ENCODE data around the gene FYCO1.

Gene FYCO1

DNA sequence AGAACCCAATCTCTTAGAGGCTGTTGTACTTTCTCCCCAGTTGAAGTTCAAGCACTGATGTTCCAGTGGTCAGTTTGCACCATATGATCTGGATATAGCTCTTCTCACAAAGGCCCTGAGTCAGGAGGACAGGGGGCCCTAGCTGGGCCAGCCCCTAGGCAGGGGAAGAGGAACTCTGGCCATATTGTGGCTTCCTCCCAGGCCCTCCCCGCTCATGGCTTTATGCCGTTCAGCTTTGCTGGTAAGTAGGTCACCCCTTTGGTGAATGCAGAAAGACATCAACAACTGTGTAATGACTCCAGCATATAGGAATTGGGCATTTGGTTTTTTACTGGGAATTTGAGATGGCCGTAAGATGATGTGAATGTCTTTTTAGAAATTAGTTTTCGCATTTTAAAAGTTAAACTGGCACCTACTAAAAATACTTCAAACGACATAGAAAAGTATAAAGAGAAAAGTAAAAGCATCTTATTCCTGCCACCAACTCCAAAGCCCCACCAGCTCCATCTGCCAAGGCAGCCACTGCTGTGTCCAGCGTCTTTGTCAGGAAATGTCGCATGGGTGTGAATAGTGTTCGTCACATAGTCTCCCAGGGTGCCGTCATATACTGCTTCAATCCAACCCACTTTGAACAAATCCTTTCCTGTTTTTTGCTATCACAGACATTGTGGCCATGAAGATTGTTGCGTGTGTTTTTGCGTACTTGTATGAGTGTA is 84.0 kb downstream of the FYCO1 start:
- no peak for DNase-seq

DNA sequence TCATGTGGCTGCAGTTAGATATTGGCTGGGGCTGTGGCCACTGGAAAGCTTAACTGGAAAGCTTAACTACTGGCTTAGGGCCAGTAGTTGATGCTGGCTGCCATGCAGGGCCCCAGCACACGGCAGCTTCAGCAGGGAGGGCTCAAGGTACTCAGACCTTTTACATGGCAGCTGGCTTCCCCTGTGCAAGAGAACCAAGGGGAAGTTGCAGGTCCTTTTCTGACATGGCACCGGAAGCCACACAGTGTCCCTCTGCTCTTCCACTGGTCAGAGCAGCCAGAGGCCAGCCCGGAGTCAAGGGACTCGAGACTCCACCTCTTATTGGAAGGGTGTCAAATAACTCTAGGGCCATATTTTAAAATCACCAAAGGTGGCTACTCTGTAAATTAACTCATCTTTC is 84.7 kb downstream of the FYCO1 start:
- no peak for DNase-seq

DNA sequence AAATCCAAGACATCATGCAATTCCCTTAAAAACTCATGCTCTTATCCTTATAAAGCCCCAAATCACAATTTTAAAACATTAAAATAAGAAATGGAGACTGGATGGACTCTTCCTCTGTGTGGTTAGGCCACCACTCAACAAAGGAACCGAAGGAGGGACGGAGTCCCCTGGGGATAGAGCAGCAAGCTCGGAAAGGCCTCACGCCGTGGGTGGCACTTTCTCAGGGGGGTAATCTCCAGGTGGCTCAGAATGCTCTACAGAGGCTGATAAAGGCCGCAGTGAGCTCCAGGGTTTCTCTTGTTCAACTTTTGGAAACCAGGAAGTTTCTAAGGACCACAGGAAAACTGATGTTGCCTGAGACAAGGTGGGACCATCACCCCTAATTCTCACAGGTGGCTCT is 86.1 kb downstream of the FYCO1 start:
- no peak for DNase-seq

DNA sequence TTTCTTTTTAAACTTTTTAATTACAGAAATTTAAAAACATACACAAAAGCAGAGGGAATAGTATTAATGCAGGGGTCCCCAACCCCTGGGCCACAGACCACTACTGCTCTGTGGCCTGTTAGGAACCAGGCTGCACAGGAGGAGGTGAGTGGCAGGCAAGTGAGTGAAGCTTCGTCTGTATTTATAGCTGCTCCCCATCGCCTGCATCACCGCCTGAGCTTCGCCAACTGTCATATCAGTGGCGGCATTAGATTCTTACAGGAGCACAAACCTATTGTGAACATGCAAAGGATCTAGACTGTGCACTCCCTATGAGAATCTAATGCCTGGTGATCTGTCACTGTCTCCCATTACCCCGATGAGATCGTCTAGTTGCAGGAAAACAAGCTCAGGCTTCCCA is 86.9 kb downstream of the FYCO1 start:
- no peak for DNase-seq

DNA sequence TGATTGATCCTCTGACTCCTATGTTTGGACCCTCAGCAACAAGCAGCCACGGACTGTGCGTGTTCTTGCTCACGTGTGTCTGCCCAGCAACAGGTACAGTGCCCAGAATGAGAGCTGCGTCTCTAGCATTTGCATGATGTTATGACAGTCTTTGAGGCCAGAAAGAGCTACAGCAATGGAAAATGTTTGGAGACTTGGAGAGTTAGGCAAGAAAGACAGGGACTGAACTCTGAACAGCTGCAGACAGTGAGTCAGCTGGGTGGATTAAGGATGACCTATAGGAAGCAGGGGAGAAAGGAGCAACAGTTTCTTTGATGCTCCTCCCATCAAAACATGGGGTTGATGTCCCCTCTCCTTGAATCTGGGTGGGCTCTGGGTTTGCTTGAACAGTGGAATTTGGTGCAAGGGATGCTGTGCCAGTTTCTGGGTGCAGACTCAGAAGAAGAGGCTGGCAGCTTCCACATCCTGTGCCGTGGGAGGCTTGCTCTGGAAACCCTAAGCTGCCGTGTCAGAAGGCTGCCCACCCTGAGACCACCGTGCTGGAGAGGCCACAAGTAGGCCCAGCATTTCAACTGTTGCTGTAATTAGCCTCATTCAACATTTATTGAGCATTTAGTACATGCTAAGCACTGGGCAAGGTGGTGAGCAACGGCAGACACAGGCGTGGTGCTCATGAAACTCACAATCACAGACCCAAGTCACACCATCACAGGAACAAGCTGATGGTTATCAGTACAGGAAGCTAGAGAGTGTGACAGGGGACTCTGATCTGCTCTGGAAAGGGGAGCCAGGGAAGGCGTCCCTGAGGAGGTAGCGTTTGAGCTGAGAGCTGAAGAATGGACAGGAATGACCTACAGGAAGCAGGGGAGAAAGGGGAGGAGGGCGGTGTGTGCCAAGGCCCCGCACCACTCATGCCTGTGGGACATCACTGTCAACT is 87.6 kb downstream of the FYCO1 start:
- DNase-seq, result no peak

DNA sequence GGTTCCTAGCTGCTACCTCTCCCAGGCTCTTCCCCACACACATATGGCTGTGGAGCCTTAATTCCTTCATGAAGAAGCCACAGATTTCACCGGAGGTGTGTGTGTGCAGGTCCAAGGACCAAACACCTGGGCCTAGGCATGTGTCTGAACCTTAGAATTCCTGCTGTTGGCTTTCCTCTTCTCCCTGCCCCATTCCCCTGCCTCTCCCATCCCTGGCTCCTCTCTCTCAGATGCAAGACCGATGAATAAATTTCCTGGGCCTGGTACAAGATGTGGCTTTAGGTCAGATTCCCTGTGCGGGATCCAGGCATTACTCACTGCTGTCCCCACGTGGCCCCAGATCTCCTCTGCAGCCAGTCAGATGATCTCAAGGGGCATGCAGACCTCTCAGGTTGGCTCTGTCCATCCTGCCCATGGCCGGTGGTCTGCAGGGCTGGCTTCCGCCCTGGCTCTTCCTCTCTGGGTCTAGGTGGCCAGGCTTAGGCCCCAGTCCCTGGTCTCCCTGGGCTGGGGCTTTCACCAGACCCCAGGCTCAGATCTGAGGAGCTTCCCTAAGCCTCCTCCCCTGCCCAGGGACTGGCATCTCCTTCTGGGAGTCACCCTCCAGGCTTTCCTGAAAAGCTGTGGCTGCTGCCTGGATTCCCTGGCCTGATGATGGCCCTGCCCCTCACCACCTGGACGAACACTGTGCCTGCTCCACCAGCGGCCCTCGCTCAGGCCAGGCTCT is 88.8 kb downstream of the FYCO1 start:
- DNase-seq, result no peak

DNA sequence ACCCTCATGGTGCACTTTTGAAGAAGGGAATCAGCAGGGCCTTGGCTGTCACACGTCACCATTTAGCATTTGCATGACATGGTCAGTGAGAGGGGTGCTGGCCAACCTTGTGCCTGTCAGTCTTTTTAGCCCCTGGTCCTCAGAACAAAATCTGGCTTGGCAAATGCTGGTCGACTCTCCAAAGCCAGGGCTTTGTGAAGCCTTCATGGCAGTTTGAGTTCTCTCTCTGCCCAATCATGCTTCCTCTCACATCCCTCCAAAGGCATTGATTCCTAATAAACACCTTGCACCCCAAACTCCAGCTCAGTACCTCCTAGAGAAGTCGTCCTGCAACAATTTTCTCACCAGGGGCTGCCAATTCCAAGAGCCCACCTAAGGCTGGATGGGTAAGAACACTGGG is 89.9 kb downstream of the FYCO1 start:
- no peak for DNase-seq

DNA sequence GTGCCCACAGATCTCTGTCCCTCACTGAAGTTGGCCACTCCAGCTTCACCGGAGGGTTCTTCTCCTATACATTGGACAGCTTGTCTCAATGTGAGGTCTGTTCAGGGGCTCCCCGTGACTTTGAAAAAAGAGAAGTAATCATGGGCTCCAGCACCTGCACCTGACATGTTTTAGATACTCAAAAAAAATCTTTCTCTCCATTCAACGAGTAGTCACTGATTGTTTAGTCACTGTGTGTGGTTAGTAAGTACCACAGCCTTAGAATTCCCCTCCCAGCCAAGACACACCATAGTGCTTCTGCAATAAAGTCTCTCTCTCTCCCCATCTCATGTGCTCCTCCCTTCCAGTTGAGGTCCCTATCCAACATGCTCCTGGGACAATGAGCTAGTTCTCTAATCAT is 90.7 kb downstream of the FYCO1 start:
- no peak for DNase-seq

DNA sequence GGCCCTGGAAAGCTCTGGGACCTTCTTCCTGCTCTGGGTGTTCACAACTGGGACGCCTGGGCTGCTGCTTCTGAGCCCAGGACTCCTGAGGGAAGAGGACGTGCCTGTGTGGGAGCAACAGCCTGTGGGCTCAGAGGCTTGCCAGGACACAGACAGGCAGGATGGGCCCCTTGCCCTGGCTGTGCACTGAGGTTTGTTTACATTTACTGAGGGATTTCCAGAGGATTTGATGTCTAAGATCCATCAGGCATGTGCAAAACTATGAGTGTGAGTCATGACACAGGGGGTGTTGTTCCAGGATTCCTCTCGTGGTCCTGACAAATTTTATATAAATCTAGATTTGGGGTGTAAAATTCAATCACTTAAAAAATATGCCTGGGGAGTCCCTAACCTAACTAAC is 98.7 kb downstream of the FYCO1 start:
- DNase-seq, result no peak

DNA sequence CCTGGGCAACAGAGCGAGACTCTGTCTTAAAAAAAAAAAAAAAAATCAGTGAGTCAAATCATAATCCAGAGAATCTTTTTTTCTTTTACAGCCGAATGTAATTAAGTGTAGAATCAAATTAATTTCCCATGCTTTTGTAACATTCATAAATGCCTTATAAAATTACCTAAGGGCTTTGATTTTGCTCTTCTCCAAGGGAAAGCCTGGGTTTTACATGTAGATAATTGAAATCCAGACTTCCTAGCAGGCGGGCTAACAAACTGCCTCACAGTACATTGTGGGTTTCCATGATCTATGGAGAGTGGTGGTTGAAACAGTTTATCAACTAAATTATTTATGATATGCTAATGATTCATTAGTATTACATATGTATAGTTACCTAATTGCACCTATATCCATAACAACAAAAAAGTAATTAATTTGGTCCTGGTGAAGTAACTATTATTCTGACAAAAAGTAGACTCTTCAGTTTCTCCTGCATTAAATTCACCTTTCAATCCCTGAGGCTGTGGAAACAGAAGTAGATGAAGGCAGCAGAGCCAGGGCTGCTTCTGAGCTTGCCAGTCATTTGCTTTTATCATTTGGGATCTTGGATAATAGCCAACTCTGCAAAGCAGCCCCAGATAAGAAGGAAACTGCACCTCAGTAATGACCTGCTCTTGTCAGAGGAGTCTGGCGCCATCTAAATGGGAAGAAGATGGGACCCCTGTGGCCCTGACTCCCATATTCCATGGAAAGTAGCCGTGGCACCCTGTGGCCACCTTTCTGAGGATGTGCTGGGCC is 99.7 kb downstream of the FYCO1 start:
- DNase-seq, result no peak

DNA sequence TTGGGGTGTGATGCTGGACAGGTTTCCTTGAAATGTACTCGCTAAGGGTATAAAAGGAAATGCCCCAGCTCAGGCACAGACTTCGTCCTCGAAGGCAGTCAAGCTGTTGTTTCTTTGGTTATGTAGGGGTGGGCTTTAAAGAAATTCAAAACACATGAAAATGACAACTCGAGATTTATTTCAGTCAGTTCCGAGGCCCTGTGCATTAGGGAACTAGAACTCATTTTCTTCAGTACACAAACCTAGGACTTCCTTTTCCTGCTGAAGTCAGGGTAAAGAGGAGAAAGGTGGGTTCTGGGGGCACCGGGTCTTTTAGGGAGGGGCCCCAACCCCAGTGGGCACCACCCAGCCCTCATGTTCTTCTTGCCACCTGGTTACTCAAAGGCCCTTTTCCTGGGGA is 101.6 kb downstream of the FYCO1 start:
- DNase-seq, result no peak

DNA sequence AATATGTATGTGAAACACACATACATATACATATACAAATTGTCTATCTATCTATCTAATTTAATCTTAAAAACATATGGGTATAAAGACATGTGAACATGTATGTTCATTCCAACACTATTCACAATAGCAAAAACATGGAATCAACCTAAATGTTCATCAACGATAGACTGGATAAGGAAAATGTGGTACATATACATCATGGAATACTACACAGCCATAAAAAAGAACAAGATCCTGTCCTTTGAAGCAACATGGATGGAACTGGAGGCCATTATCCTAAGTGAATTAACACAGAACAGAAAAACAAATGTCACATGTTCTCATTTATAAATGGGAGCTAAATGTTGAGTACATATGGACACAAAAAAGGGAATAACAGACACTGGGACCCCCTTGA is 103.5 kb downstream of the FYCO1 start:
- no peak for DNase-seq

DNA sequence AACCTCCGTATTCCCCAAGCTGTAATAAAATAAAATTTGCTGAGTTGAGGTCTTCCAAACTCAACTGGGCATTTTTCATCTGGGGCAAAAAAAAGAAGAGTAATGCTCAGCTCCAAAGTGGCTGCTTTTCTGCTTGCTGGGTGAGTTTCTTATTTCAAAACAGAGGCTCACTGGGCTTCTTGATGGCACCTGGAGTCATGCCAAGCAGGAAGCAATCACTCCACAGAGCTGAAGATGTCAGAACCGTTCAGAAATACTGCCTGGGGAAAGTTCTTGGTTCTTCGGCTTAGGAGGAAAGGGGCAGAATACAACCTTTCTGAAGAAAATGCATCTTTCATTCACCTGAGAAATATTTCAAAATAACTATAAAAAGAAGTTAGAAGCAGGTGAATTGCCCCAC is 105.2 kb downstream of the FYCO1 start:
- no peak for DNase-seq

DNA sequence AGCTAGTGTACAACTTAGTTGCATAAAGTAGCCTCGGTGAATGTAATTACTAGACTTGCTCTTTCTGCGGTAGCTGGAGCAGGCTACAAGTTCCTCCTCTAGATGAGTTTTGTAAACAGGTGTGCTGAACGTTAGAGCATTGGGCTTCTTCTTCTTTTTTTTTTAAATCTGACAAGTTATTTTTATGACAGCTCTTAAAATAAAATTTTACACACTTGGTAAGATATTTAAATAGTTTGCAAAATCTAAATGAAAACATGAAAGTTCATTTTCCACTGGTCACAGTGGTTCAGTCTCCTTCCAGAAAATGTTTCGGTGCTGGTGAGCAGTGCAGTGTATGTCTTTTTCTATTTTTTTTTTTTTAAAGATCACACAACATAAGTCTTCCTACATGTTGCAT is 106.3 kb downstream of the FYCO1 start:
- no peak for DNase-seq

DNA sequence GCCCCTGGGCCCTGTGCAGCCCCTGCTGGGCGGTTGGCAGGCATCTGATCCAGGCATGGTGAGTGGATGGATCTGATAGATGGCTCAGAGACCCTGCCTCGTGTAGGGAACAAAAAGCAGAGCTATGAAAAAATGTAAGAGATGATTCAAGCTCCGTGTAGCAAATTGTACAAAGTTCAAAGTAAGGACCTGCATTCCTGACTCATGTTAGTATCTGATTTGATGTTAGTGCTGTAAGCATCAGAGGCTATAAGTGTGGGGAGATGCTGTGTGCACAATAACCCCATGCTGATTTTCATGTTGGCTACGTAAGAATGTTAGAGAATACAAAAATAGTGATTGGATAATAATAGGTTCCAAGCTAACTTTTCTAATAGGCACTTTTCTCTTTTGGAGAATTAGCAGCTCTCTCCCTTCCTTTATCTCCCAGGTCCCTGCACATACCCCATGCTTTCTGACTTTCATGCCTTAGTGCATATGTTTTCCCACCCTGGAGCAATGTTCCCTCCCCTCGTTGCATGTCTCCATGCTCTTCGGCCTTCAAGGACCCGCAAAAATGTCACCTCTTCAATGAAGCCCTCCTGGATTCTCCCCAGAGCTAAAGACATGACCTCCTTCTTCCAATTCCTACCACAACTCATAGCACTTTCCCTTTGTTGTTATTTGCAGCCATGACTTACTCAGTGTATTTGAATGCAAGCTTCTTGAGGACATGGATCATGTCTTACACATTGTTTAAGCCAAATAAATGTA is 107.7 kb downstream of the FYCO1 start:
- DNase-seq, result no peak

DNA sequence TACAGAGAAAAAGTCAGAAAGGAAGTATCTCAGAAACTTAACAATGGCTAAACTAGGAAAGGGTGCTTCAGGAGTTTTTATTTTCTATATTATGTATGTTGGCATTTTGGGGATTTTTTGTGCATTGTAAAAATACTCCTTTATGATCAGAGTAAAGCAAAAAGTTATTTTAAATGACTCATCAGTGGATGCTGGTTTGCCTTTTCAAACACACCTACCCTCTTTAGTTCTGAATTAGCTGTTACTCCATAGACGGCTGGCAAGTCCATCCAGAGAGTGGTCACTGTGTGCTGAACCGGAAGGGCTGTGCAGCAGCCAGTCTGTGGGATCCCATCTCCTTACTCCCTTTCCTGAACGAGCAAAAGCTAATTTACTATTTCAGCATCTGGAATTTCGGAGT is 108.3 kb downstream of the FYCO1 start:
- no peak for DNase-seq

DNA sequence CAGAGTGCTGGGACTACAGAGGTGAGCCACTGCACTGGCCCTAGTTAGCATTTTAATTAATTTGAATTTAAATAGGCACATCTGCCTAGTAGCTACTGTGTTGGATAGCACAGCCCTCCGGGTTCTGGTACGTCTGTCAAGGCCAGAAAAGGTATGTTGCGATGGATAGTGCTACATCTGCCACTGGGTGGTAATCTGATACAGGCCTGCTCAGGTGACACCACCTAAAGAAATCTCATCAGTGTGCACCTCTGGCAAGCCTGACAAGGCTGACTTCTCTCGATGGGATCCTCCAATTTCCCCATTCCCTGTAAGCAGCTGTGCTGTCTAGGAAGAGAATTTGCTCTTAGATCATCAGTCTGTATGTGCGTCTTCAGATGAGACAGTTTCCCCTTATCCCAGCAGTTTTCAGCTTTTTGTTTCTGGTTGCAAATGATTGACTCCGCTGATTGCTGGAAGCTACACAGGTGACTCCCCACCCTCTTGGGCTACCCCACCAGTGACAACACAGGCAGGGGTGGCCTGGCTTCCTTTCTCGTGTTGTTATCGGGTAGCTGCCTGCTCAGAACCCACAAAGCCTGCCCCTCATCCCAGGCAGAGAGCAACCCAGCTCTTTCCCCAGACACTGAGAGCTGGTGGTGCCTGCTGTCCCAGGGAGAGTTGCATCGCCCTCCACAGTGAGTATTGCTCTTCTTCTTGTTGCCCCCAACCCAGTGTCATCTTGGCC is 109.5 kb downstream of the FYCO1 start, which contains the start of gene CCR9:
CCR9 (plus strand) TSS at position 565 of the 727 bp plus-strand sequence. CDS start 8,391 bp downstream, outside the sequence.
- no peak for DNase-seq

DNA sequence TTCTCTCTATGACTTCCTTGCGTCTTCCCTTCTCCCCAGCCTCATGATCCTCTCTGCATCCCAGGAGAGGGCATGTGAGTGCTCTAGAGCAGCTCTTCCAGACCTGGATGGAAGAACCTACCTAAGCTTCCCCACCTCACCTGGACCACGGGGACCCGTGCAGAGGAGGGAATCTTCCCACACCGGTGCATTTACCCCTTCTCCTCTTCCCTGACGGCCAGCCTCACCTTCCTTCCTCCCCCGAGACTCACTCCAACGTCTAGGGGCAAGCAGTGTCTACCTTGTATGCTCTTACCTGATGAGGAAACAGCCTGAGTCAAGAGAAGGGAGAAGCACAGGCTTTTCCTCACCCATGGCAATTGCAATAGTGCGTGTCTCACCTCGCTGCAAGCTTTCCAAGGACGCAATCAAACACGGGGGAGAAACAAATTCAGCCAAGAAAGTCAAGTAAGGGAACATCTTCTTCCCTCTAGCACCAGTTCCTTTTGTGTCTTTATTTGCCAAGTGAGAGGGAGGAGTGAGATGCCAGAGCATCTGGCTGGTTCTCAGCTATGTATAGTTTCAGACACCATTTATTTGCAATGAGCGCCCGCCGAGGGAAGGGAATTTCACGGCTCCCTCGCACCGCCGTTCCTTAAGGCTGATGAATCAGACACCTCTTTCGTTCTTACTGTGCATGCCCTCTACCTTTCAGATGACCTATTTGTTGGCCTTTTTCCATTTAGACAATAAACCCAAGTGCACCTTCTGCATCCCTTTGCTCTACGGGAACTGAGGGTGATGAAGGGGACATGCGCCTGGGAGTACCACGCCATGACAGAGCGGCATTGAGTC is 111.0 kb downstream of the FYCO1 start:
- DNase-seq, result no peak

DNA sequence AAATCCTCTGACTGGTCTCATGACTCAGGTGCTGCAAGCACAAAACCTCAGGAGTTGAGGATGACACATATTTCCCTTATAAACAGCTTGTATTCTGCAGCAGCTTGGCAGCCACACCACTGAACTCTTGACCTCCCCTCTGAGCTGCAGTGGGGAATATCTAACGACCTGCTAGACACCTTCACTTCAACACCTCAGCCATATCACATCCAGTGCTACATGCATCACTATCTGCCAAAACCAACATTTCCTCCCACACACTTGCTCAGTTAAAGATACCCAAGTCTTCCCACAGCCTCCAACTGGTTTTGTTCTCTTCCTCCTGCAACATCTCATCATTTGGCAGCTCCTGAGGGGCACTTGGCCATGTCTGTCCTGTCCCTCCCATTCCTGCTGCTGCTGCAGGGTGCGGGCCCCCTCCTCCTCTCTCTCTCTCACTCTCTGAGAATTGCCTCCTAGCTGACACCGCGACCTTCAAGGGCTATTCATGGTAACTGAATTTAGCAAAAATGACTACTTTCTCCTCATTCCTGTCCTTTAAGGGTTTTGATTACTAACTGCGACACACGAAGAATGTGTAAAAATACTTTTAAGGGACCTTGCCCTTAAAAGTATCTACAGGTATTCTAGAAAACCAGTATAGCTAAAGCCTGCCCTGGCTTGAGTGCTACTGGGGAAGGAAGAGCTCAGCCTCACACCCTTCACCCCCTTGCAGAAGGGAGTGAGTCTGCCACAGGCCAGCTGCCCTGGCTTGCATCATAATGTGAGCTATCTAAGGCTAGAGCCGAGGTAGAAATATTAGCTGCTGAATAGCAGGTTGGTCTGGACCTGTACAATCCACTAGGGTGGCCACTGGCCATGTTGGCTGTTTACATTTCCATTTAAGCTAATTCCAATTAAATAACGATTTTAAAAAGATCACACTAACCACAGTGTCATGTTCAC is 114.3 kb downstream of the FYCO1 start:
- no peak for DNase-seq

Data from amniotic stem cell (primary cell).